Measurements from ENCODE around the gene DGKH.

GRCh38 chr13:42155251-42155650 lies 106.8 kb downstream of the DGKH start:
- TF ChIP-seq CTCF (IDR thresholded peaks at IDR 0.05; ENCODE audit: low read length) (no peak), EZH2 (IDR thresholded peaks at IDR 0.05; ENCODE audit: borderline replicate concordance, low read length) (no peak)
